LNCaP clone FGC (cell line): ENCODE measurements around the gene DLEC1.

Source experiments
- DNase-seq: peaks from one replicate; pipeline ENCODE4 v3.0.0-alpha.2; 2011; ENCODE audit warnings: low read depth
- H3K4me3 ChIP-seq: 2 replicates; pipeline ENCODE4 v1.5.1; 2011; ENCODE audit warnings: mild to moderate bottlenecking, low read depth, low read length, control low read depth
- CTCF ChIP-seq: IDR thresholded peaks from 2 replicates; pipeline ENCODE4 v1.5.1; 2012; ENCODE audit warnings: mild to moderate bottlenecking; ENCODE audit not compliant: control insufficient read depth, insufficient read depth; ENCODE audit errors: extremely low read depth

The DLEC1 gene

GRCh38 chr3:38163841-38164642 lies 125.0 kb downstream of the DLEC1 start:
- peak overlapping the region; percentile 93 for H3K4me3 ChIP-seq
- no peak for DNase-seq
- no peak for TF ChIP-seq CTCF

- no peak for DNase-seq
- no peak for TF ChIP-seq CTCF
- peak overlapping the region; percentile 93 for H3K4me3 ChIP-seq
Observed at GRCh38 chr3:38164643-38164951, 125.6 kb downstream of the DLEC1 start.

- TF ChIP-seq CTCF, result no peak
- peak; percentile 100 for DNase-seq
- H3K4me3 ChIP-seq, result peak within 1 kb of the TSS; percentile 93
Observed at GRCh38 chr3:38164952-38165721, 126.1 kb downstream of the DLEC1 start, which contains the start of gene OXSR1. OXSR1 (plus strand) TSS chr3:38165537; CDS start chr3:38165877, 340 bp downstream.

GRCh38 chr3:38165722-38166387 lies 126.8 kb downstream of the DLEC1 start:
- TF ChIP-seq CTCF, result 0 out of 2 replicates have a peak, but pooled peaks have one; percentile 18
- H3K4me3 ChIP-seq, result peak overlapping the region; percentile 93
- no peak for DNase-seq

DNA sequence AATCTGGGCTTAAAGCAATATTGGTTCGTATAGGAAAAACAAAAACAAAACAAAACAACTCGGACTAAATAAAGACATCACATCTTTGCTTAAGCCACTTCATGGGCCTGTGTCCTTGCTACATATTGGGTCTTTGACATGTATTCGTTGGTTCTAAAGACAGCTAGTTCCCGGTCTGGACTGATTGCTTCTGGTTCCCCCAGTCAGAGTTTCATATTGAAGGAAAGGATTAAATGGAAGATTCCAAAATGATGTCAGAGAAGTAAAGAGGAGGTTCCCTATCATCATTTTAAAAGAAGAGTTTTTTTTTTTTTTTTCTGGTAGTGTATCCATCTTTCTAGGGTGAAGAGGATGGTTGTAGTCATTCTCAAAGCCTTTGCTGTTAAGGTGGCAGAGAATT lies 128.6 kb downstream of the DLEC1 start:
- no peak for DNase-seq
- H3K4me3 ChIP-seq, result no peak overlapping the region
- no peak for TF ChIP-seq CTCF

DNA sequence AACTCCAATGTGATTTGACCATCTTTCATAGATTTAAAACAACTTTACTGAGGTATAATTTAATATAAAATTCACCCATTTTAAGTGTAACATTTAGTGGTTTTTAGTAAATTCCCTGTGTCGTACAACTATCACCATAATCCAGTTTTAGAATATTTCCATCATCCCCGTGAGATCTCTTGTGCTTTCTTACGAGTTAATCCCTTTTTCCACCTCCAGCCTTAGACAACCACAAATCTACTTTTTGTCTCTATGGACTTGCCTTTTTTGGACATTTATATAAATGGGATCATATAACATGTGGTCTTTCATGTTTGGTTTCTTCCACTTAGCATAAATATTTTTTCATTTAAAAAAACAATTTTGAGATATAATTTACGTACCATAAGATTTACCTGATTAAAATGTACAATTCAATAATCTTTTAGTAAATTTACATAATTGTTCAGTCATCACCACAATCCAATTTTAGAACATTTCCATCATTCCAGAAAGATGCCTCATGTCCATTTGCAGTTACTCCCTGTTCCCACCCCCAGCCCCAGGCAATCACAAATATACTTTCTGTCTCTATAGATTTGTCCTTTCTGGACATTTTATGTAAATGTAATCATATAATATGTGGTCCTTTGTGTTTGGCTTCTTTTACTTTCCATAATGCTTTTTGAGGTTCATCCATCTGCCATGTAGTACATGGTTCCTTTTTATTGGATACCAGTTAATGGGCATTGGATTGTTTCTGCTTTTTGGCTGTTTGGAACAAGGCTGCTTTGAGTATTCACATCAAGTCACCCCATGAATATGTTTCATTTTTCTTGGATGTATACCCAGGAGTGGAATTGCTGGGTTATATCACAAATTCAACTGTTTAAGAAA lies 129.4 kb downstream of the DLEC1 start:
- H3K4me3 ChIP-seq, result no peak overlapping the region
- TF ChIP-seq CTCF, result no peak
- DNase-seq, result no peak
